ENCODE results near the gene ITPR2. TPM values are rescaled to one million over a fixed set of nuclear protein-coding genes. Genes with fewer than 3 reads are reported as not detected.
"Not testable (repeated sequence)": the region's sequence is repeated elsewhere in the genome, so short reads cannot be mapped to it uniquely, and the experiment has no call there.

ITPR2 gene
- total RNA-seq, 2 experiments from 2014 or later: 40.3 to 40.5 TPM

DNA sequence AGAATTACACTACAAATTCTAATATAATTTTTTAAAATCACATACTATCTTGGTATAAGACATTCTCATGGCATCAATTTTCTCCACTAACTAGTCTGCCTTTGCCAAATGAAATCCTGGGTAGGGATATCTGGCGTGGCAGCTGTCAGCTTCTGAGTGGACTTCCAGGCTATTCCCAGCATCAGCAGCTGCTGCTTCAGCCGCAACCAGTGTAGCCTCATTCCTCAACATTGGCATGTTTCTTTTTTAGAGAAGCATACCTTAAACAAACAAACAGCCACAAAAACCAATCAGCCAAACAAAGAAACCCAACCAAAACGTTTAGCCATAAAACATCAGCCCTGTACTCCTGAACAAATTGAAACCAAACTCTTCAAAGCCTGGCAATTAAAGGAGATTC is 401.8 kb downstream of the ITPR2 start:
- Mint-ChIP-seq H3K4me1 (no peaks in the 10 kb centered on the region), H3K36me3 (ENCODE audit: low read depth) (no peaks in the 10 kb centered on the region), H3K27me3 (no peaks in the 10 kb centered on the region), H3K9me3 (no peaks in the 10 kb centered on the region), H3K27ac (no peak overlapping the region), H3K4me3 (no peak overlapping the region)
- CTCF ChIA-PET: no interaction called here
- POLR2A ChIA-PET: no interaction called here
- DNase-seq: no peak

DNA sequence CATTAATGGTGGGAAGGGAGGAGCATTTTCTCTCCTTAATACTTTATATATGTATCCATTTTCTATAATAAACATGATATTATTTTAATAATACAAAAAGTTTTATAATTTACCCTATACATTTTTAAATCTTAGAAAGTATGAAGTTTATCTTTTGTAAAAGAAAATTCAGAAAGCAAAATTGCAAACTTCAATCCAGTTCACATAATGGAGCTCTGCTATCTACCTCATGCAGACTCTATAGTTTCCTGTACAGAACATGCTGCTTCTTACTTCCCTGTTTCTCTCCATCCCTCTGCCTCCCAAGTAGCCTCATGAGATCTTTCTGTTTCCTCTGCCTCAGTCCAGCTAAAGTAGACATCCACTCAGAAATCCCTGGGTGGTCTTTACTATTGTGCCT is 402.4 kb downstream of the ITPR2 start:
- DNase-seq; H3K27ac Mint-ChIP-seq; H3K4me3 Mint-ChIP-seq; CTCF ChIA-PET; H3K4me1 Mint-ChIP-seq; H3K36me3 Mint-ChIP-seq (ENCODE audit: low read depth); H3K27me3 Mint-ChIP-seq; H3K9me3 Mint-ChIP-seq; POLR2A ChIA-PET: not testable (repeated sequence)

DNA sequence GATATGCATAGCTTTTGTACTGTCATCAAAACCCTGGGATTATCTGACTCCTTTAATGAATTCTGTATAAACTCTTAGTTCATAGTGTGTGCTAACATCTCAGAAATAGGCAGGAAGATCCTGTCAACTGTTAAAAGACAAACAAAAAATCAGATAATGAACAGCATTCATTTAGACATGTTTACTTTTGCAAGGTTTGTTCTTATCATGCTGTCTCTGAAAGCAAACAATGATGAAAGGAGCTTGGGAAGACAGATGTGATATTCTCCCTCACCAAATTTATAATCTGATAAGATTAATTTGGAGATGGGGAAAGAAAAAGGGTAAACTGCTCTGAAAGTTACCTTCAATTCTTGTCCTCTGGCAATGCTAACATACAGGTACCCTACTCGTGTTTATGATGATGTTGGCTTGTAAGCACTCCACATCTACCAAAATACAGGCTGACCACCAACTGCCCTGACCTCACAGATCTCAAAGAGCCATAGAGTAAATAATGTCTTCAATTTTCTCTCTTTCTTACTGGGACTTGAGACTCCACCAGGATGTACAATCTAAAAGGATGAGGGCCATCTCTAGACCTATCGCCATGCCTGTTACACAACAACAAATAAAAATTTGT is 403.8 kb downstream of the ITPR2 start:
- H3K27ac Mint-ChIP-seq: no peak overlapping the region
- H3K4me1 Mint-ChIP-seq: no peaks in the 10 kb centered on the region
- H3K4me3 Mint-ChIP-seq: no peak overlapping the region
- no peak for DNase-seq
- peaks cover 1% of the 10 kb centered on the region for H3K36me3 Mint-ChIP-seq (ENCODE audit: low read depth)
- H3K27me3 Mint-ChIP-seq: no peaks in the 10 kb centered on the region
- H3K9me3 Mint-ChIP-seq: no peaks in the 10 kb centered on the region
- ChIA-PET POLR2A (no interaction called here), CTCF (no interaction called here)

DNA sequence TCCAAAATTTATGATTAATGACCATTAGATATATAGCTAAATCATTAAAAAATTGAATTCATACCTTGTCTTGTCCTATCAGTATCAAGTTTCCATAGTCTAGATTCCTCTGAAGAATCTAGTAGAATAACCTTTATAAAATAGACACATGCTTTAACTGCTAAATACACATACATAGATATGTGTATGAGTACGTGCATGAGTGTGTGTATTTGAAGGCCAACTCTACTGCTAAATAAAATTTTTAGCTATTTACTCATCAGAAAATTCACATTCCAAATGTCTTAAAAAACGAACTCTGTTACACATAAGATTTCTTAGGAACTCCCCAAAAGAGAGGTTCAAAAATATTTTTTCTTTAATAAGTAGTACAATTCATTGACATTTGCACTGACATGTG is 404.6 kb downstream of the ITPR2 start:
- Mint-ChIP-seq H3K27ac (no peak overlapping the region), H3K4me1 (no peaks in the 10 kb centered on the region), H3K36me3 (ENCODE audit: low read depth) (peaks cover 1% of the 10 kb centered on the region), H3K4me3 (no peak overlapping the region), H3K27me3 (no peaks in the 10 kb centered on the region), H3K9me3 (no peaks in the 10 kb centered on the region)
- no peak for DNase-seq
- POLR2A ChIA-PET: no interaction called here
- CTCF ChIA-PET: no interaction called here

DNA sequence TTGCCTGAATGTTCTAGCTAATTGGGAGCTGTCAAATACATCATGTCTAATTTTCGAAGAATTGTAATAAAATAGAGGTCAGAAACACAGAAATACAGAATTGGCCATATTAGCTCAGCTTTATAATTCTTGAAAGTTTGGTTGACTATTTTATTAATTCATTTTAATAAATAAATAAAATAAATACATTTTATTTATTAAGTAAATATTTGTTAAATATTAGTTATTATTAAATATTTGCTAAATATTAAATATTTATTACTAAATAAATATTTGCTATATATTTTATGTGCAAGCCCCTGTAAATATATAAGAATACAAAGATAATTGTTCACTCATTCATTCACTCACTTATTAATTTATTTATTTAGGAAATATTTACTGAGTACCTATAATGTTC is 406.3 kb downstream of the ITPR2 start:
- Mint-ChIP-seq H3K4me1 (peaks cover 5% of the 10 kb centered on the region), H3K9me3 (no peaks in the 10 kb centered on the region), H3K27ac (no peak overlapping the region), H3K4me3 (no peak overlapping the region), H3K27me3 (no peaks in the 10 kb centered on the region), H3K36me3 (ENCODE audit: low read depth) (peaks cover 3% of the 10 kb centered on the region)
- ChIA-PET POLR2A (no interaction called here), CTCF (no interaction called here)
- DNase-seq: no peak

- no peak overlapping the region for H3K4me3 Mint-ChIP-seq
- no peak overlapping the region for H3K27ac Mint-ChIP-seq
- H3K4me1 Mint-ChIP-seq: peaks cover 9% of the 10 kb centered on the region
- H3K9me3 Mint-ChIP-seq: no peaks in the 10 kb centered on the region
- ChIA-PET CTCF (interaction anchor here (0.6 kb wide), 1 partner anchor 33 kb away, joined by 4 read pairs; no protein-coding TSS in a partner anchor), POLR2A (no interaction called here)
- no peaks in the 10 kb centered on the region for H3K27me3 Mint-ChIP-seq
- no peak for DNase-seq
- H3K36me3 Mint-ChIP-seq (ENCODE audit: low read depth): peaks cover 8% of the 10 kb centered on the region
These were observed 407.3 kb downstream of the ITPR2 start for GRCh38 chr12:26425587-26426260.

DNA sequence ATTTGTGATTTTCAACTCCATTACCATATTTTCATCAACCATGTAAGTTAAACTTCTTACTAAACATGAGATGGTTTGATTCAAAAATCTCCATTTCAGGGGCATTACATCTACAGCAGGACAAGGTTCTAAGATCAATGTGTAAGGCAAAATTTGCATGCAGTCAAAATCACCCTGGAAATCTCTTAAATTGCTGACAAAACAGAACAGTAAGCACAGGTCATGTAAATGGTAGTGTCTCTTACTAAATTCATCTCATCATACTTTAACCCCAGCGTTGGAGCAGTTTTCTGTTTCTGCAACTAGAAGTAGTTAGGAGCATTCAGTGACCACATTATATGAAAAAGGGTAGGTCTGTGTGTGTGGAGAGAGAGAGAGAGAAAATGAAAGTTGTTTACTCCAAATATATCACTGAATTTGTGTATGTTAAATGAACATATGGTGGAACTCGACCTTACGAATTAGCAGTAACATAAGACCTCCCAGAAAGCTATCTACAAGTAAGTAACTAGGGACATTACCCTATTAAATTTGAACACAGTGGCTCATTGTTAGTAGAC is 410.1 kb downstream of the ITPR2 start:
- Mint-ChIP-seq H3K9me3 (peaks cover 2% of the 10 kb centered on the region), H3K4me3 (no peak overlapping the region), H3K36me3 (ENCODE audit: low read depth) (peaks cover 15% of the 10 kb centered on the region), H3K27ac (no peak overlapping the region), H3K27me3 (no peaks in the 10 kb centered on the region), H3K4me1 (peaks cover 9% of the 10 kb centered on the region)
- ChIA-PET CTCF (no interaction called here), POLR2A (interaction anchor here (0.6 kb wide), 1 partner anchor 789 kb away, joined by 3 read pairs; no protein-coding TSS in a partner anchor)
- DNase-seq: no peak

DNA sequence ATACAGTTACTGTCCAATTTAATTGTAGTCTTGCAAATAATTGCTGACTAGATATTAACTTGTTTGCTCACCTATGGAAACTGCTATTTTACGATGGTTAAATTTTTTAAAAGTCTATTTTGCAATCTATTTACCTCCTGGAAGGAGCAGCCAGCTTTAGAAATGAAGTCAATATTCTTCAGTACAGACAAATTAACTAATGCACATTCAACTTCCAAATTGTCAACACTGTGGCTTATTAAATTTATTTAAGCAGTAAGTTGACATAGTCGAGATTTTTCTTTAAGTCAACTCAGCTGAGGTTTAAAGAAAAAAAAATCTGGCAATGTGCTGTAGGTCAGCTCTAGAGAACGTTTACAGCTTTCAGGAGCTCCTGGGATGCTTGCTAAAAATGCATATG is 416.4 kb downstream of the ITPR2 start:
- POLR2A ChIA-PET: no interaction called here
- Mint-ChIP-seq H3K36me3 (ENCODE audit: low read depth) (peaks cover 19% of the 10 kb centered on the region), H3K4me3 (no peak overlapping the region), H3K27me3 (no peaks in the 10 kb centered on the region), H3K27ac (no peak overlapping the region), H3K4me1 (peaks cover 4% of the 10 kb centered on the region), H3K9me3 (peaks cover 2% of the 10 kb centered on the region)
- CTCF ChIA-PET: no interaction called here
- no peak for DNase-seq

DNA sequence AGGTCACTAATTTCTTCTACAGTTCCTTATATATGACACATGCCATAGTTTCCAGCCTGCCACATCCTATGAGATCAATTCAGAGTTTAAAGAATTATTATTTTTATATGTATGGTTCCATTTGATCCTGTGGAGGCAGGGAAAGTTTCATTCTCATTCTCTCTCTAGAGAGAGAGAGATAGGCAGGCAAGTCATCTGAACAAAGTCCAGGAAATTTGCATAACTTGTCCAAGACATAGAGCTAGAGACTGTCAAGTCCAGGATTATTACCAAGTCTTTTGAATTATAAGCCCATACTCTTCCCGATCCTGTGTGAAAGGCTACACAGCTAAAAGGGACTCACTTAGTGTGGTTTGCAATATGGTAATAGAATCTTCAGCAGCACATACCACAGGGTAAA is 422.3 kb downstream of the ITPR2 start:
- no peak overlapping the region for H3K4me3 Mint-ChIP-seq
- peaks cover 5% of the 10 kb centered on the region for H3K36me3 Mint-ChIP-seq (ENCODE audit: low read depth)

GRCh38 chr12:26406813-26407212 is 426.2 kb downstream of the ITPR2 start:
- POLR2A ChIA-PET: no interaction called here
- Mint-ChIP-seq H3K27me3 (no peaks in the 10 kb centered on the region), H3K27ac (no peak overlapping the region), H3K4me1 (no peaks in the 10 kb centered on the region), H3K9me3 (no peaks in the 10 kb centered on the region), H3K36me3 (ENCODE audit: low read depth) (peaks cover 5% of the 10 kb centered on the region), H3K4me3 (no peak overlapping the region)
- no peak for DNase-seq
- CTCF ChIA-PET: no interaction called here

More for the DNA sequence above, 422.3 kb downstream of the ITPR2 start:
- H3K27ac Mint-ChIP-seq: no peak overlapping the region
- ChIA-PET CTCF (no interaction called here), POLR2A (no interaction called here)
- H3K9me3 Mint-ChIP-seq: no peaks in the 10 kb centered on the region
- DNase-seq: no peak
- H3K27me3 Mint-ChIP-seq: no peaks in the 10 kb centered on the region
- no peaks in the 10 kb centered on the region for H3K4me1 Mint-ChIP-seq

- ChIA-PET POLR2A (no interaction called here), CTCF (no interaction called here)
- Mint-ChIP-seq H3K36me3 (ENCODE audit: low read depth) (peaks cover 5% of the 10 kb centered on the region), H3K4me3 (no peak overlapping the region), H3K9me3 (no peaks in the 10 kb centered on the region), H3K27ac (no peak overlapping the region), H3K27me3 (no peaks in the 10 kb centered on the region), H3K4me1 (no peaks in the 10 kb centered on the region)
- no peak for DNase-seq
These were observed 426.6 kb downstream of the ITPR2 start for GRCh38 chr12:26406391-26406790.

DNA sequence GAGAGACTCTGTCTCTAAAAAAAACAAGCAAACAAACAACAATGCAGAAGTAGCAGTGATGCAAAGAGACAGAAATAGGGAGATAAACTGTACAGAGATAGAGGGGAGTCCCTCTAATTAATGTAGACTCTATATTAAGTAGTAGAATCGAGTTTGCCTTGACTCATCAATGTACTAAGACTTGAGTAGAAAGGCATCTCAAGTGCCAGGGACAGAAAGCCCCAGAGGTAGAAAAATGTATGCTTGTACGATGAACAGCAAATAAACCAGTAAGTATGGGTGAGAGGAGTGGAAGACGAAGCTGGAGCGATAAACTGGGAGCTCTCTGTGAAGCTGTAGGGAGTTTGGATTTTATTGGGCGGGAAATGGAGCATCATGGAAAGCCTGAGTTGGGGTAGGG is 429.4 kb downstream of the ITPR2 start:
- CTCF ChIA-PET: no interaction called here
- POLR2A ChIA-PET: no interaction called here
- H3K27ac Mint-ChIP-seq: no peak overlapping the region
- no peak for DNase-seq
- no peaks in the 10 kb centered on the region for H3K9me3 Mint-ChIP-seq
- peaks cover 1% of the 10 kb centered on the region for H3K36me3 Mint-ChIP-seq (ENCODE audit: low read depth)
- H3K27me3 Mint-ChIP-seq: no peaks in the 10 kb centered on the region
- no peaks in the 10 kb centered on the region for H3K4me1 Mint-ChIP-seq
- H3K4me3 Mint-ChIP-seq: no peak overlapping the region

GRCh38 chr12:26402648-26403047 is 430.3 kb downstream of the ITPR2 start:
- Mint-ChIP-seq H3K4me1 (no peaks in the 10 kb centered on the region), H3K27me3 (no peaks in the 10 kb centered on the region), H3K4me3 (no peak overlapping the region), H3K36me3 (ENCODE audit: low read depth) (peaks cover 2% of the 10 kb centered on the region), H3K27ac (no peak overlapping the region), H3K9me3 (no peaks in the 10 kb centered on the region)
- CTCF ChIA-PET: no interaction called here
- no peak for DNase-seq
- POLR2A ChIA-PET: no interaction called here

DNA sequence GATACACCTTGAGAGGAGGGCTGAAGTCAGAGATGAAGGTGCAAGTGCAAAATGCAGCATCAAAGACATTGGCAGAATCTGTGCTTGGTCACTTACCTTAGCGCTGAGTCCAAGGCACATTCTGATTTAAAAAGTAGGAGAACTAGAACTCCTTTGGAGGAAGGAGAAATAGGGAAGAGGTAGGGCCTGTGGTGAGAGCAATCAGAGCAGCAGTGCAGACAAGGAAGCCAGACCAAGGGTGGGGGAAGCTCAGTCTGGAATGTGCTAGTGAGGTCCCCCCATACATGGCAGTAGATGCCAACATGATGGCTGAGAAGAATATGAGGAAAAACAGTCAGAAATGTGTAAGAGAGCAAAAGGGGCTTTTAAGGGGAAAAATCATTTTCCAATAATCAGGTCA is 431.1 kb downstream of the ITPR2 start:
- ChIA-PET POLR2A (no interaction called here), CTCF (no interaction called here)
- Mint-ChIP-seq H3K4me1 (no peaks in the 10 kb centered on the region), H3K27me3 (no peaks in the 10 kb centered on the region), H3K9me3 (no peaks in the 10 kb centered on the region), H3K4me3 (no peak overlapping the region), H3K36me3 (ENCODE audit: low read depth) (peaks cover 2% of the 10 kb centered on the region), H3K27ac (no peak overlapping the region)
- DNase-seq: no peak

Measured in activated CD4-positive, alpha-beta T cell treated with anti-CD3 and anti-CD28 coated beads, Interleukin-2, amount 10 ng/mL, durations not matched to agents 7 days and 5 days (primary cell).